ENCODE measurements around the gene CBFA2T3.

Gene CBFA2T3

DNA sequence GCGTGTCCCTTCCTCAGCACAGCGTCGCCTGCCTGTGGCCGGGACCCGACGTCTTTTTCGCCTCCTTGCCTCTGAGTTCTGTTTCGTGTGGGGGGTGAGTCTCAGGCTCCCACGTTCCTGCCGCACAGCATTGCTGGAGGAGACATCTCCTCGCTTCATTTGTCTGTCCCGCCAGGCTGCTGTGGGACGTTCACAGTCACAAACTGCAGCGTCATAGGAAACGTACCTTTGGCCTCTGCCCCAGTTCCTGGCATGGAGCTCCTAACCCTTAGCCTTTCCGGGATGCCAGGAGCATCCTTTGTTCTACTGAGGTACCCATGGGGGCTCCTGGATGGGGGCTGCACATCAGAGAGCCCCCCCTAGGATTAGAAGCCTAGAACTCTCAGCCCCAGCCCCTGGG lies 18.2 kb upstream of the CBFA2T3 start:
- no peak for DNase-seq

DNA sequence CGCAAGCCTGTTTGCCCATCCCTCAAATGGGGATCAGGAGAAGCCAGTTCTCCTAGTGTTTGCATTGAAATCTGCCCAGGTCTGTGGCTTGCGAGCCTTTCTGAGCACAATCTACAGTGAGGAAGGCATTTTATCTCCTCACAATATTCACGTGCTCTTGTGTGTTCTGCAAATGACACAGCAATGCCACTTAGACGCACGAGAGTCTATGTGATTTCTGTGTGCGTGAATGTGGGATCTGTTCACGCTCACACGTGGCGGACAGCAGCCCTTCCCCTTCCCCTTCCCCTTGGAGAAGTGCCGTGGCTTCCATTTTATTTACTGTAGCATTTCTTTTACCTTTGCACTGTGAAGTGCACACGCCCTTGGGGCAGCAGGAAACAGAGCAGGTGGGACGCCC lies 17.7 kb upstream of the CBFA2T3 start:
- no peak for DNase-seq

DNA sequence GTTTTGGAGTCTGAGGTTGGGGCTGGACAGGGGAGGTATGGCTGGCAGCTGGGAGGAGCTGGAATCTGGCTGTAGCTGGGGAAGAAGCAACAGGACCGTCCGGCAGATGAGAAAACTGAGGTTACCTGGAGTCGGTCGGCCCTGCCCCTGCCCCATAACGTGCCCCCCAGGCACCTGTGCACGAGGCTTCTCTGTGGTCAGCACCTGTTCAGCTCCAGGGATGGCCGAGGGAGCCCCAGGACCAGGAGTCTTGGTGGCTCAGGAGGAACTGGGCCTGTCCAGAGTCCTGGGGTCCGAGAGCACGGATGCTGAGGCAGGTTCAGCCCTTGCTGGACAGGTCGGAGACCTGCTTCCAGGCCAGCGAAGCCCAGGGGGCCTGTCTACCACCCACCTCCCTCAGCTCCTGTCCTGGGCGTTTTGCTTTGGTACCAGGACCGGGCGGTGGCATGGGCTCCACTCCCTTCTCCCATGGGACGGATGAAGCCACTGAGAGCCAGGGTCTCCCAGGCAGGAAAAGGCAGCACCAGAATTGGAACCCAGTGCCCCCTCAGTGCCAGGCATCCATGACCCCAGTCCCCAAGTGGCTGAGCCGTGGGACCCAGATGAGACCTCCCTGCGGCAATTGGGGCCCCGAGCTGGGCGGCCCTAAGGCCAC lies 17.1 kb upstream of the CBFA2T3 start:
- DNase-seq = no peak

DNA sequence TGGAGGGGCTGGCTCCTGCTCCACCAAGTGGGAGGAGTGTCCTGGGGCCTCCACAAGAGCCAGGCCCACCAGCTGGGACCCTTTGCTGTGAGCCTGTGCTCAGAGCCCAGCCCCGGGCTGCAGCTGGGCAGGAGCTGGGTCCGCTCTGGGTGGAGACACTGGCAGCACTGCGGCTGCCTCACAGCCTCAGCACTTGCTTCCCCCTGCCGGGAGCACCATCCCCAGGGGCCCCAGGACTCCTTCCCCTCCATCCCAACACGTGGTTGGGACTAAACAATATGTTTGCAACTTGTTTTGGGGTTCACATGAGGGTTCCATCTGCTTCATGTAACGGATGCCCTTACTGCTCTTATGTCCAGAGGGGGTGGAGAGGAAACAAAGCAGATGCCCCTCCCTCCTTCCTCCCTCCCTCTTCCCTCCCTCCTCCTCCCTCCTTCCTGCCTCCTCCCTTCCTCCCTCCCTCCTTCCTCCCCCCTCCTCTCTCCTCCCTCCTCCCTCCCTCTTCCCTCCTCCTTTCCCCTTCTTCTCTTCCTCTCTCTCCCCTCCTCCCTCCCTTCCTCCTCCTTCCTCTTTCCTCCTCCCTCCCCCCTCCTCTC lies 16.3 kb upstream of the CBFA2T3 start:
- DNase-seq = no peak

DNA sequence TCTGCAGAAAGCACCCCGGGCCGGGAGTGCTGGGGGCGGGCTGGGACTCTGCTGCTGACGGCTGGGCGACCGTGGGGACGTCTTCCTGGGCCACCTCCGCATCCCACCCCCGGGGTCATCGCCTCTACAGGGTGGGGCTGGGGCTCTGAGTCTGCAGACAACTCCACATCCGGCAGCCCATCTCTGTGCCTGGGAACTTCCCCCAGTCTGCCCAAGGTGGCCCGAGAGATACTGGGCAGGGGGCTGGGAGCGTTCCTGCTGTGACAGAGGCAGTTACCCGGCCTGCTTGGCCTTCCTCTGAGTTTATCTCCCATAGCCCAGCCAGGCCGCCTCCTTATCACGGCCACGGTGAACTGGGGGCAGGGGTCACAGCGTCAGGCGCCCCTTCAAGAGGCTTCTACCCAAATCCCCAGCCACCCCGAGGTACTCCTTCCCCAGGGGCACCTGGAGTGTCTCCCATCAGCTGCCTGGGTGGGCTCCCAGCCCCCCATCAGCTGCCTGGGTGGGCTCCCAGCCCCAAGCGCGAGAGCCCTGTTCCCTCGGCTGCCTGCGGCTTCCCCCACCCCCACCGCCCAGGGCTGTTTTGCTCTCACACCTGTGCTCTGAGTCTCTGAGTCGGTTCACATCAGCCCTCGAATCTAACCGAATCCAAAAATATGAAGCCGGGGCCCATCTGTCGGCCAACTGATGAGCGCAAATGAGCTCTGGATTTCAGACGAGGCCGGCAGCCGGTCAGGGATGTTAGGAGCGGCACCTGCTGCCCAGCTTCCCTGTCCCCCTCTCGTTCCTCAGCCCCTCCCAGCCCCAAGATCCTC lies 15.6 kb upstream of the CBFA2T3 start:
- DNase-seq = no peak

DNA sequence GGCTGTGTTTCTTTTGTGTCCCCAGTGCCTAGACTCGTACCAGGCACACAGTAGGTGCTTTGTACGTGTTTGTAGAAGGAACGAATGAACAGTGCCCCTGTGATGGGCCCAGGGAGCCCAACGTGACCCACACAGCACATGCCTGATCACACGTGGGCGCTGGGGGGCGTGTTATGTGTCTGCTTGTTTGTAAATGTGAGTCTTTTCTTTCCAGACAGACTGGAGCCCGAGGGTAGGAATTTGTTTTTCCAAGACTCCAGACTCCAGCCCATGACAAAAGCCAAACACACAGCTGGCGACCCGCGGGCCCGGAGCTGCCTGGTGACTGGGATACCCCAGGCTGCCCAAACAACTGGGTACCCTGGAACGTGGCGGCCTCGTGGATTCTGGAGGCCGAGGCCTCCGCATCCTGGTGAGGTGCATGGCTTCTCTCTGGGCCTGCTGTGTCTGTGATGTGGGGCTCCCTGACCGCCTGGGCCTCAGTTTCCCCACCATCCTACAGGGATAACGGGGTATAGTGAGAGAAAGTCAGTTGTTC lies 14.9 kb upstream of the CBFA2T3 start:
- DNase-seq = no peak

DNA sequence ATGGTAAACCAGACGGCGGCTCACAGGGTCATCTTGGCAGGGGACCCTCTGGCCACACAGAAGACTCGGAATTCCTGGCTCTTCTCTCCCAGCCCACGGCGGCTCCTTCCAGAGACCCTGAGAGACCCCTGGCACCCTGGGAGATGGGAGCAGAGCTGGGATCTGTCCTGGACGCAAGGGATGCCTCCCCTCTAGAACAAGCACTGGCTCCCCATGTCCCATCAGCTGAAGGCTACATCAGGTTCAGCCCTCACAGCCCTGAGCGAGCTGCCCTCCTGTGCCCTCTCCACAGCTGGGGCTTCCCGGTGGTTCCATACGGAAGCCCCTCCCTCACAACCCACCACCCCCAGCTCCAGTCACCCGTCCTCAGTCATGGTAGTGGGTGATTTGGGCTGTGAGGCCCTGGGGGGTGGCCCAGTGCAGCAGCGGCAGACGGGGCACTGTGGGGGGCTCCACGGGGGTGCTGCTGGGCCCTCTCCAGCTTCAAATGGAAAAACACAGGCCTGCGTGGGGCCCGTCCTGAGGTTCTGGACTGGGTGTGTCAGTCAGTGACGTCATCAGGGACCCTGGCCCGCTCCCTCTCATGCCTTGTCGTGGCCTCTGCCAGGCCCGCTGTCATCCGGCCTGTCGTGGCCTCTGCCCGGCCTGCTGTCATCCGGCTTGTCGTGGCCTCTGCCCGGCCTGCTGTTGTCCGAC lies 13.0 kb upstream of the CBFA2T3 start:
- DNase-seq = no peak

DNA sequence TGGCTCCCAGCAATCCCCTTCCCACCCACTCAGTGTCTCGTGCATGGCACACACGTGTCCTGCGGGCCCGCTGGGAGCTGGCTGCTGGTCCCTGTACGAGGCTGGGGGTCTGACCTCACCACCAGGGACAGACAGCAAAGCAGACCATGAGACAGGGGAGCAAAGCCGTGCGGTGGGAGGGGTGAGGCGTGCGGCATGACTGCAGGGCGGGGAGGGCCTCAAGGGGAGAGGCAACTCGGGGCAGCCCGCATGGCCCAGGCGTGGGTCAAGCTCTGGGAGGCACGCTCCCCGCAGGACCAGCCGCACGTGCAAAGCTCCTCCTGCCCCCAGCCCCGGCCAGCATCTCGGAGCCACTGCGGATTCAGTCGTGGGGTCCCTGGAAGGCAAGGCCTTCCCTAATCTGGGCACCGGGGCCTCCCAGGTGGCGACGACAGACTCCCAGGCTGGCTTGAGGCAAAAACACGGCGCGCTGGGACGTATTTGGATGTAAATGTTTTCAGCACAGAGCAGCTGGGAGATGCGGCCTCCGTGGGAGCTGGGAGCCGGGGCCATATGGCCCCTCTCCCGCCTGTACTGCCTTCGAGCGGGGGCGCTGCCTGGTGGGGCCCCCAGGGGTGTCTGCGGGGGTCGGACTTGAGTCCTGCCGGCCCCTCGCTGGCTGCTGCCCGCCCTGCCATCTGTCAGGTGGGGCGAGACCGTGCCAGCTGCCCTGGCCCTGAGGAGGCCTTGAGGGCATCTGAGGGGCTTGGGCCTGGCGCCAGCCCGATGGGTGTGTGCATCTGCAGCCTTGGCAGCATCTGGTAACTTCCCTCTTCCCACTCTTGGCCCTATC lies 12.2 kb upstream of the CBFA2T3 start:
- no peak for DNase-seq

DNA sequence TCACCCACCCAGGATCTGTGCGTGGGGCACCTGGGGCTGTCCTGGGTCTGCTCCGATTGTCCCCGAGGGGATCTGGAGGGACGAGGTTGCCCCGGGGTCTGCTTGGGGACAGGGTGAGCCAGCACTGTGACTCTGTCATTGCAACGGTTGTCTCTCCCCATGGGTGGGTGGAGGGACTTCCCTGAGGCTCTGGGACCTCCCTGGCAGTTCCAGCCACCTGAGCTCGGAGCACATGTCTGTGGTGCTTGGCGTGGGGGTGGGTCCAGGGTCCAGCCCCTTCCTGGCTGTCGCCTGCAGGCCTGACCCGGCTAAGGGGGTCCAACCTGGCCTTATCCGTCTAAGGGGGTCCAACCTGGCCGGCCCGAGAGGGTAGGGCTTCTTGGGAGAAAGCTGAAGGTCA lies 8.5 kb upstream of the CBFA2T3 start:
- no peak for DNase-seq

DNA sequence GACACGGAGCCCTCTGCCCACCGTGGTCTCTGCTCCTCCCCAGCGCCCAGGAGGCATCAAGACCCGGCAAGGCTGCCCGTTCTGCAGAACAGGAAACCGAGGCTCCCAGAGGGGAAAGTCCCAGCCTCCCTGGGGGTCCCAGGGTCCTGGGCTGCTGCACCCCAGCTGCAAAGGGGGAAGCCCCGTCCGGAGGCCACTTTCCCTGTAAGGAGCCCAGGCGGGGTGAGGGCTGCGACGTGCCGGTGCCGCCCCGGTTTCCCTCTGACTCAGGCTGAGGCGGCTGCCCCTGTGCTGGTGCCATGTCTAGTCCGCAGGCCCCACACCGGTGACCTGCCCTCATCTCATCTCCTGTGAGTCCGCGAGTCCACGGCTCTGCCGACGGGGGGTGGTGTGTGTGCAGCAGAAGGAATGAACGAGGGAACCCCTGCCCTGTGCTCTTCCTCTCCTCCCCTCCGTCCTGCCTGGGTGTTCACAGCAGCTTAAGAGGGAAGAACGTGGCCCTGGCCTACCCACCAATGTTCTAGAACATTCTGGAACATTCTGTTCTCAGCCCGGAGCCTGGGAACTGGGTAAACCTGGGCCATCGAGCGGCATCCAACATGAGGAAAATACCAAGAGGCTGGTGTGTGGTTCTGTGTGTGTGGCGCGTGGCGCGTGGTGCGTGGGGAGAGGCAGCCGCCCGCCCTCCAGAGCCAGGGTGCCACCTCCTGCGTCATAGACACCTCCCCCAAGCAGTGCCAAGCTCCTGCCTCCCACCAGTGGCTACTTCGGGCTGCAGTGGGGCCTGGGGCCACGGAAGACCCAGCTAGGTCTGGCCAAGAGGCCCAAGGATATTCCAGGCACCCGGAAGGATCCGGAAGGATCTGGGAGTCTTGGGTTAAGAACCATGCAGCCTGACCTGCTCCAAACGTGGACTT lies 7.0 kb upstream of the CBFA2T3 start:
- no peak for DNase-seq

DNA sequence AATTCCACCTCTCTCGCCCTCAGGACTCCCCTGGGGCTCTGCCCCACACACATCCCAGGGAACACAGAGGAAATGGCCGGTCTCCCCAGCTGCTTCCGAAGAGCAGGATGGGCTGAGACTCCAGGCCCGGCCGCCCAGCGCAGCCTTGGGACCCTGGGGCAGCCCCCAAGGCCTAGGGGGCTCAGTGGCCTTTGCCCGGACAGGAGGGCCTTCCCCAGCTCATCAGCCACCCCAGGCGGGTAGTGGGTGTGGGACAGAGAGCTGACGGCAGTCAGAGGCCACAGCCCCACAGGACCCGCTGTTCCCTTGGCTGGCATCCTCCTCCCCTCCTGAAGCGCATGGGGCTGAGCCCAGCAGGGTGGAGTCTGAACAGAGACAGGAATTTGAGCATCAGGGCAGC lies 6.2 kb upstream of the CBFA2T3 start:
- no peak for DNase-seq

DNA sequence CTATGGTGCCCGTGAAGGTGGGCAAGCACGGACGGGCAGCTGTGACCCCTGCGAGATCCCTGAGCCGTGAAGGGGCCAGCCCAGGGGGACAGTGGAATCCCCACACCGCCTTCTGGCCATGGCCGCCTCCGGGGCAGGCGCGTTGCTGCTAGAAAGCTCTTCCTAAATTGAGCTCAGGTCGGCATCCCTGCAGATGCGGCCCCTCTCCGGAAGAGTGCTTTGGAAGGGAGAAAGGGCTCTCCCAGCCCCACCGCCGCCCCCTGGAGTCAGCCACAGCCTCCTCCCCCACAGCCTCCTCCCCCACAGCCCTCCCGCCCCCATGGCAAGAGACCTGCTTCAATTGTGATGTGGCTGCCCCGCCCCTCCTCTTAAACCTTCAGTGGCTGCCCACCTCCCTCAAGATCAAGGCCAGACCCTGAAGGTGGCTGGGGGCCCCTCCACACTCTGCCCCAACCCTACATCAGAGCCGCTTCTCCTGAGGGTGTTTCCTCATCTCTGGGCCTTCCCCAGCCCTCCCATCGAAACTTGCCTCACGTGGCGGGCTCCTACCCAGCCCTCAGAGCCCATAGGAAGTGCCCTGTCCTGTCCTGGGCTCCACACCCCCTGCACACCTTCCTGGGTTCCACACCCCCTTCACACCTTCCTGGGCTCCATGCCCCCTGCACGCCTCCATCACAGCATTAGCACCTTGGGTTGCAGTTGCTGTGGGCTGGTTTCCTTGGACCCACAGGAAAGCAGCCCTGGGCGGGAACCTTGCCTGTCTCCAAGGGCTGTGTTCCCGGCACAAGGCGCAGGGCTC lies 5.5 kb upstream of the CBFA2T3 start:
- DNase-seq = no peak

DNA sequence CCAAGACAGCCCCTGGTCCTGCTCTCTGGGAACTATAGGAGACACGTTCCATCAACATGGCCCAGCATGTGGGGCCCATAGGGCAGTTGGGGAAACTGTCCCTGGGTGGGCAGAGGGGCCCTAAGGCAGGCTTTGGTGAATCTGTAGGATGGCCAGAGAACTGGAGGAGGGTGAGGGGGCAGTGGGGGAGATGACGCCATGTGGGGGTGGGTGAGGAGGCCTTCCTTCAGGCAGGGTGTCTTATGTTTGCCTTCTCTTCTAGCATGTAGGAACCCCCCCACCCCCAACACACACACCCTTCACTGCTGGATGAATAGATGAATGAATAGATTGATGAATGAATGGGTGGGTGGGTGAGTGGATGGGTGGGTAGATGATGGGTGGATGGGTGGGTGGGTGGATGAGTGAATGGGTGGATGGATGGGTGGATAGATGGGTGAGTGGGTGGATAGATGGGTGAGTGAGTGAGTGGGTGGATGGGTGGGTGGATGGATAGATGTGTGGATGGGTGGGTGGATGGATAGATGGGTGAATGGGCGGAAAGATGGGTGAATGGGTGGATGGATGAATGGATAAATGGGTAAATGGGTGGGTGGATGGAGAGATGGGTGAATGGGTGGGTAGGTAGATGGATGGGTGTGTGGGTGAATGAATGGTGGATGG lies 2.5 kb upstream of the CBFA2T3 start:
- DNase-seq = no peak

DNA sequence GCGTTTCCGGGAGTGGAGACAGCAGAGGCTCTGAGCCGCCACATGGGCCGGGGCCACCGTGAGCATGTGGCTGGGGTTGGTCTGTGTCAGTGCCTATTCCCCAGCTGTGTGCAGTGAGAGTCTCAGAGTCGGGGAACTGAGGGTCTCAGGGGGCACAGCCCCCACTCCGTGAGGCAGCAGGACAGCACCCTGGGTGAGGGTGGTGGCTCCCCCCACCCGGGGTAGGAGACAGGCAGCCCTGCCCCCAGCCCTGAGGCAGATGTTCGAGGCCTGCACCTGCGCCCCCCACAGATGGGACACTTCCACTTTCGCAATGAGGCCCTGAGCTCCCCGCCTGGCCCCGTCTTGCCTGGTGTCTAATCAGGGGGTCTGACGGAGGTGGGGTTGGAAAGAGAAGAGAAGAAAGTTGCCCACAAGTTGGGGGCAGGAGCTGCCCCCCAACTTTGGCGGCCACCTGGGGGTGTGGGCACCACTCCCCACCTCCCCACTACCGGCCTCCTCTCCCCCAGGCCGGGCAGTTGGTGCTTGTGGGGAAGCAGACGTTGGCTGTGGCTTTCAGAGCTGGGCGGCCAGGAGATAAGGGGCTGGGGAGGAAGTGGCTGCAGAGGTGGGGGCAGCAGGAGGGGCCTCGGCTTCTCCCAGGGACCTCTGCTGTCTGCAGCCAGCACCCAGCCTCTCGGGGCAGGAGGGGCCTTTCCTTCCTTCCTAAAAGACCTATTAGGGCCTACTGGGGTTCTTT lies 1.8 kb upstream of the CBFA2T3 start:
- no peak for DNase-seq

DNA sequence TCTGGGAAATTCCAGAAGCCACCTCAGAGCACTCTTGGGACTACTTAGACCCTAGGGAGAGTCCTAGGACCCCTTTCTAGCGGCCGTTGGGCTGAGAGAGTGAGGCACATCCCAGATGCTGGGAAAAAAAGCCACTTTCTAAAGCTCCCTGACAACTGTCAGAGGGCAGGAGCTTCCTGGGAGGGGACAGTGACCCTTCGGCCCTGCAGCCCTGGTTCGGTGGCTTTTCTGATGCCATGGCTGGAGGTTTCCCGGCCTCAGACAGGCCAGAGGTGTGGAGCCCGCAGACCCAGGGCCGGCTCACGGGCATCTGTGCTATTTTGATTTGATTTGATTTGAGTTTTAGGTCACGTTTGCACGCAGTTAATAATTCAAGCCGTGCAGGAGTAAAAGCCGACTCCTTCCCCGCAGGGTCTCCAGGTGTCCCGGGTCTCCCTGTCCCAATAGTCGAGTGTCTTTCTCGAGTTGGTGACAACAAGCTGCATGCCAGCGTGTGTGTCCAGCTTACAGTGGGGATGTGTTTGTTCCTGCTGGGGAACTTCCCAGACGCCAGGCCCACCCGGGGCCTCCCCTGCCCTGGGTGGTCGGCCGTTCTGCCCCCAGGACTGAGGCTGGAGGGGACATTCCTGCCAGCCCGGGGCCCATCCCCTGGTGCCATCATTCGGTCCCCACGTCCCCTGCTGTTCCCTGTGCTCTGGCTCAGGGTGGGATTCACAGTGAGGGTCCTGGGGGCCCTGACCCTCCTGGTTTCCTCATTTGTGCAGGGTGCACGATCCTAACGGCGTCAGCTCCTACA lies 1.0 kb upstream of the CBFA2T3 start:
- no peak for DNase-seq

DNA sequence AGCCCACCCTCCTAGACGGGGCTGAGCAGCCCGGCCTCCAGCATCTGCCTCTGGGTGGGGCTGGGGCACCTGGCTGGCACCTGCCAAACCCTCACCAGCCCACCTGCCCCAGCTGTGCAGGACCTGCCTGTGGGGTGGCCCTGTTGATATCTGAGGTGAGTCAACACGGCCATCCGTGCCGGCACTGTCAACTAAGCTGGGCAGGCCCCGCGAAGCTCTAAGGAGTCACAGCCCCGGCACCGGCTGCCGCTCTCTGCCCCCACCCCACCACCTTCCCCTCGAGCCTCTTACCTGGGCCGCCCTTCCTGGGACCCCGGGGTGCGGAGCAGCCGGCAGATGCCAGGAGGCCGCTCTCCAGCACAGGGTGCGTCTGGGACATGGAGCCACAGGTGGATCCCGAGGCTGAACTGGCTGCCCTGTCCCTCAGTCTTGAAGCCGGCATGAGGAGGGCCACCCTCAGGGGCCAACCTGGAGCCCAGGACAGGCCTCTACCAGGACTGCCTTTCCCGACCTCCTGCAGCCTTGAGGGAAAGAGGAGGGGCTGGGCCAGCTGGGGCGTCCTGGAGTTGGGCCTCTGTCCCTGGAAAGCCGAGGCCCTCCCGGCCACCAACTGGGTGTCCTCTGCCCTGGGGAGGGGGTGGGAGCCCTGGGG lies 515 bp downstream of the CBFA2T3 start:
- DNase-seq = no peak

DNA sequence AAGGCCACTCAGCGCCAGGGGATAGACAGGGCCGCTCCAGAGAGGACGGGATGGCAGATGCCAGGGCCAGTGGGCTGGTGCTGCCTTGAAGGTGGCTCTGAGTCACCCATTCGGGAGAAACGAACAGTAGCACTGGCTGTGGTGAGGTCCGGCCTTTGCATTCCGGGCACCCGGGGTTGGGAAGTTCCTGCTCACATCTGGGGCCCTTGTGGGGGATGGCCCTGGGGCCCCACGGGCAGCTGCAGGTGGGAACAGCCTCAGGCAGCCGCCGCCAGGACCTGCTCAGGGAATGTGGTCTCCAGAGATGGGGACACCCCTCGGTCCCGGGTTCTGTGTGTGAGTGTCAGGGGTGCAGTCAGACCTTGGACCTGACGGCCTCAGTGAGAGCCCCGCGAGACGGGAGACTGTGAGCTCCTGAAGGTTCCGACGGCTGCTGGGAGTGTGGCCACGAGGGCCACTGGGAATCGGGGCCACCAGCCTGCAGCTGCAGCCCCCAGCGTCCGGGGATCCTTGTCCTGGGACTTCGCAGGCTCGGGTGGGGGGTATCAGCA lies 1.4 kb downstream of the CBFA2T3 start:
- DNase-seq = no peak

DNA sequence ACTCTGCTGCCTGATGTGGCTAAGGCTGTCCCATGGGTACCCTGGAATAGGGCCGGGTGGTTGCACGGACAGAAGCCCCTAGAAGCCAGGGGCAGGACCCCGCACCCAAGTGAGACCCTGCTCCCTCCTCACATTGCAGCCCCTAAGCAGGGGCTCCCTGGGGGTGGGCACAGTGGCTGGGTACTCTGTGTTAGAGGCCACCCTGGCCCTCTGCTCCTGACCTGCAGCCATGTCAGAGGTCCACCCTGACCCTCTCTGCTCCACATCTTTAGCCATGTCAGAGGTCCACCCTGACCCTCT lies 2.1 kb downstream of the CBFA2T3 start:
- DNase-seq = no peak
